NCI-H2081 (cell line): Measurements from ENCODE around the gene CUBN.

Source experiments
- DNase-seq, 2 experiments: peaks; one replicate each; lab custom pipeline; 2025; lab: John Stamatoyannopoulos, UW

The CUBN gene

DNA sequence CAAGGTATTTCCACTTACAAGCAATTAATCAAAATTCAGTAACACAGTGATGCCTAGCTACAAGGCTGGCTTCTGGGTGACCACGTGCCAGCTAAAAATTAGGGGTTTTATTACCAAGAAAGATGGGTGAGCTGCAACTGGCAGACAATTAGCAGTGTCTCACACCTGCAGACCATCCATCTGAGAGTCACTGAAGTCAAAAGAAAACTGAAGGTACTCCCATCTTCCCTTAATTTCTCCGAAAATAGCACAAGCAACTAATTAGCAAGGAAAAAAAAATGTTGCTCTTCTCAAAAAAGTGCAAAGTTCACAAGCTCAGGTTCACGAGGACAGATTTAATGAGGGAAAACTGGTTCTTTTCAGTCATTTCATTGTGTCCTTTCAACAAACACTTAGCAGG is 340.8 kb downstream of the CUBN start:
- DNase-seq, result no peak

DNA sequence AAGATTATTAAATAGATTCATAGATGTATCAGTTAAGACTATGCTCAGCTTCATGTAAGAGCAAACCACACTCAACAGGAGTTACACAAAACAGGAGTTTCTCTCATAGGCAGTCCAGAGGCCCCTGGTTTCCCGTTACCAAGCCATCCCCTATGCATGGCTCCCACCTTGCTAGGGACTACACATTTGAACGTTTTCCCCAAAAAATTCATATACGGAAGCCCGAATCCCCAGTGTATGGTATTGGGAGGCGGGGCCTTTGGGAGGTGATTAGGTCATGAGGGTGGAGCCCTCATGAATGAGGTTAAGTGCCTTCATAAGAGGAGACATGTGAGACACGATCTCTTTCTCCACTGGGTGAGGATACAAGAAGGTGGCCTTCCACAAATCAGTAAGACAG is 341.5 kb downstream of the CUBN start:
- DNase-seq, result no peak

DNA sequence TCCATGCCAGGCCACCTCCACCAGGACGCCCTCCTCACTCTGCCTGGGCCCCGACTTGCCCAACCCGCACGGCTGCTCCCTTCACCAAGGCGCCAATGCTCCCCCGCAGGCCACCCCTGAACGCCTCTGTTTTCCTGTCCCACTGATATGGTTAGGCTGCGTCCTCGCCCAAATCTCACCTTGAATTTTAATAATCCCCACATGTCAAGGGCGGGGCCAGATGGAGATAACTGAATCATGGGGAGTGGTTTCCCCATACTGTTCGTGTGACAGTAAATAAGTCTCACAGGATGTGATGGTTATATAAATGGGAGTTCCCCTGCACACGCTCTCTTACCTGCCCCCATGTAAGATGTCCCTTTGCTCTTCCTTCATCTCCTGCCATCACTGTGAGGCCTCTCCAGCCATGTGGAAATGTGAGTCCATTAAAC is 342.2 kb downstream of the CUBN start:
- no peak for DNase-seq

GRCh38 chr10:16780338-16780880 is 349.2 kb downstream of the CUBN start:
- no peak for DNase-seq

DNA sequence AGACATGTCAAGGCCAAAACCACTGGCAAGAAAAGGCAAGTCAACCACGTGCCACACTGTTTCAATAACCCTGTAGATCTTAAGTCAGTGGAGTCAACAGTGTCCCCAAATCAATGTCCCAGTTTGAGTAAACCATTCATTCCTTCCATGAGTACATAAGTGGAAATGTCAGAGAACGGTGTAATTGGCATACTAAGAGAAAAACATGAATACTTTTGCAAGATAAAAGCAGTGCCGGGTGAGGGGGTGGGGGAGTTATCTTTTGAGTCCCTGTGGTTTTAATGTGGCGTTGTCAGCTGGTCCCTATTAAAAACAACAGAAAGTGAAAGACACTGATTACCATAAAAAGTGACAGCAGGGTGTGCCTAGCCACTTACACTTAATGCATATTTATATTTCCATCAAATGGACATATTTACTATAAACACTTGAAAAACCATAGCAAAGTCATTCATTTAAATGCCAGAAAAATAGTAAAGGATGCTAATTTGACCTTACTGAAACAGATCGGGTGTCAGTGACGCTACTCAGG is 350.2 kb downstream of the CUBN start:
- DNase-seq, result no peak

GRCh38 chr10:16777473-16778370 is 351.9 kb downstream of the CUBN start:
- DNase-seq, result peak; percentile 54 to 69

DNA sequence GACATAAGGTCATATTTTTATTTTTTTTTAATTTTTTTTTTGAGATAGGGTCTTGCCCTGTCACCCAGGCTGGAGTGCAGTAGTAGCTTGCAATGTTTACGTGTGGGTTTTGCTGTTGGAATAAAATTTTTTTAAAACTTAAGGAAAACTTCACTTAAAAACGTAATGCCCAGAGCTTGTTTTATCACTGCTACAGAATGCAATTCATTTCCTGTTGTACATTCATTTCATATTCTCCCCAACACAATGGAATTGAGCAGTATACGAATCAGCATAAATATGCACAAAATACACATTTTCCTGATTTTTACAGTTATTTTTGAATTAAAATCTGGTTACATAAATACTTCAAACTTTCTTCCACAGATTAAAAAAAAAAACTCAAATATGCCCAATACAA is 352.7 kb downstream of the CUBN start:
- no peak for DNase-seq
